Measurements from ENCODE around the gene GYG2. TPM values are rescaled to one million over a fixed set of nuclear protein-coding genes. Genes with fewer than 3 reads are reported as not detected.
"Not testable (repeated sequence)": the region's sequence is repeated elsewhere in the genome, so short reads cannot be mapped to it uniquely, and the experiment has no call there.

GYG2 gene
- total RNA-seq = 10 to 100 TPM; 11.3 to 23.4 TPM
- long read RNA-seq, transcript GYG2-205 (11 exons, 1,956 nt) = major isoform, 15 of 37 reads
- long read RNA-seq, partial matches to known transcripts = 9 of 37 reads
- long read RNA-seq, other reads (novel, unspliced or antisense) = 13 of 37 reads

DNA sequence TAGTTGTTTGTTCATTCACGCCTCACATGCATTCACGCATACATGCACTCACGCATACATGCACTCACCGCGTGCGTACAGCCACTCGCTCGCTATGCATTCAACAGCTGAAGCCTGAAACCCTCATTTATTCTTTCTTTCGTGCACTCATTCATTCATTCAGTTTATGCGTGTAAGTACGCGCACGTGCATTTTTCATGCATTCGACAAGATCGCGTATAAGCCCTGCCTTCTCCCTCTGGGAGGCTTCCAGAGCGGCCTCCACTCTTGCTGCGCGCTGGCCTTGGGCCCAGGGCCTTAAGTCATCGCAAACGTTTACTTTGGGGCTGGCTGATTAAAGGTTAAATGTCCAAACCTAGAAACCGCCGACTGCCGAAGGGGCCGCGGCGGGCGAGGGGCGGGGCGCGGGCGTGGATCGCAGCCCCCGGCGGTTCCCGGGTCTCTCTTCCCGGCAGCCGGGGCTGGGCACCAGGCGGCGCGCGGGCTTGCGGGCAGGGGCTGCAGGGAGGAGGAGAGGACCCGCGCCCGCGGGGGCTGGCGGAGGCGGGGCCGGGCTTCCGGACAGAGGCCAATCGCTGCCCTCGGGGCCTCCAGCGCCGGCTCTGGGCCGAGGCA, at the start of gene GYG2:
GYG2 (plus strand) TSS at position 587 of the 615 bp plus-strand sequence. CDS start 1,259 bp downstream, outside the sequence.
- intact Hi-C loops (cut with DNase I, micrococcal nuclease) = no loop called here
- DNase-seq (peak; percentile 30 to 40), ATAC-seq (peak; percentile 72)

DNA sequence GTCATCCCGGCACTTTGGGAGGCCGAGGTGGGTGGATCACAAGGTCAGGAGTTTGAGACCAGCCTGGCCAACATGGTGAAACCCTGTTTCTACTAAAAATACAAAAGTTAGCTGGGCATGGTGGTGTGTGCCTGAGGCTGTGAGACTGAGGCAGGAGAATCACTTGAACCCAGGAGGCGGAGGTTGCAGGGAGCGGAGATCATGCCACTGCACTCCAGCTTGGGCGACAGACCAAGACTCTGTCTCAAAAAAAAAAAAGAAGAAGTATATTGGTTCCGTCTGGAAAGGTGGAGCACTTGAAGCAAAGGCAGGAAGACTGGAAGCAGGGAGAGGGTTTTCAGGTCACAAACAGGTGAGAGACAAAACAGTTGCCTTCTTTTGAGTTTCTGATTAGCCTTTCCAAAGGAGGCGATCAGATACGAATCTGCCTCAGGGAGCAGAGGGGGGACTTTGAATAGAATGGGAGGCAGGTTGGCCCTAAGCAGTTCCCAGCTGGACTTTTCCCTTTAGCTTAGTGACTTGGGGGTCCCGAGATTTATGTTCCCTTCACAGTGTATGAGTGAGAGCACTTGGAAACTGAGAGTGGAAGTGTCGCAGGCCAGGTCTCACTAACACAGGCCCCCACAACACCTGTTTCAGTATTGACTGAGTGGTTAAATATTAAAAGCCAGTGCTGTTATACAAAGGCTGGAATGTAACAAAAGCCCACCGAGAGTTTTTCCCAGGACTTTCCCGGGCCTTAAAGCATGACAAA, 48.1 kb upstream of the GYG2 start:
- ATAC-seq = peak; percentile 62
- intact Hi-C loops (cut with DNase I, micrococcal nuclease); DNase-seq: not testable (repeated sequence)

DNA sequence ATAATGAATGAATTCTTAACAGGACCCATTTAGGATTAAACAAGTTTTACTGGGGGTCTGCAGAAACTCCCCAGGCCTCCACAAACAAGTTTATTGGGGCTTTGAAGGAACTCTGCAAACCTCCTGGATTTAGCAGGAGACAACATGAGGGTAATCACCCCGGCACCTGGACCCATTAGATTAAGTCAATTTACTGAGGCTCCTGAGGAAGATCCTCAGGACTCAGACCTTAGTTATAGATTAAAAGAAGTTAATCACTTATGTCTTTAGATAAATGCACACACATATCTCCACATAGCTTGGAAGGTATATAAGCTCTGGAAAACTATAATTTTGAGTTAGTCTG, 47.5 kb upstream of the GYG2 start:
- intact Hi-C loops (cut with DNase I, micrococcal nuclease) = no loop called here
- DNase-seq = no peak
- peak; percentile 37 for ATAC-seq

DNA sequence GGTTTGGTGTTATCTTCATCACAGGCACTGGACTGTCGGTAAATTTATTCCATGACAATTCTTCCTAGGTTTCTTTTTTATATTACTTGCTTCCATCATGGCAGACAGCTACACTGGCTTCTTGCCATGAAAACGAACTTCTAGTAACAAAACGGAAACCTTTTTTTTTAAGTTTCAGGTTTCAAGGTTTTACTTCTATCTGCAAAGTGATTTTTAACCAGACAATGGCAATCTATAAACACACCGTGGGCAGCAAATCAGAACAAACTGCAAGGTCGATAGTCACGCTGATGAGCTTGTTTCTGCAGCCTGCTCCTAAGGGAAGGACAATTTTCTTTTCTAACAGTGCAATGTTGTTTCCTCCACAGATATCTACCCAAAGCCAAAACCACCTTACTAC, 47.0 kb upstream of the GYG2 start:
- intact Hi-C loops (cut with DNase I, micrococcal nuclease) = no loop called here
- ATAC-seq (no peak), DNase-seq (no peak)

DNA sequence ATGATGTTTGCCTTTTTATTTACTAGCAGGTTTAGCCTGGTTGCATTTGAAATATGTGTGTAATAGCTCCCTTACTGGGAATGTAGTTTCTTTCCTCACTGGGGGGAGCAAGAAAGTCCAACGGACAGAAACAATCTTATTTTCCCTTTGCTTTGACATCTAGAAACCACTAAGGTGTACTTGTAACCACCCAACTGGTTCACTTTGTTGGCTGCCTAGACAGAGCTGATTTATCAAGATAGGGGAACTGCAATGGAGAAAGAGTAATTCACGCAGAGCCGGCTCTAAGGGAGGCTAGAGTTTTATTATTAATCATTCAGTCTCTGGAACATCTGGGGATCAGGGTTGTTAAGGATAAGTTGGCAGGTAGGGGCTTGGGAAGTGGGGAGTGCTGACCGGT, 46.6 kb upstream of the GYG2 start:
- DNase-seq (no peak), ATAC-seq (no peak)
- intact Hi-C loops (cut with DNase I, micrococcal nuclease) = no loop called here

DNA sequence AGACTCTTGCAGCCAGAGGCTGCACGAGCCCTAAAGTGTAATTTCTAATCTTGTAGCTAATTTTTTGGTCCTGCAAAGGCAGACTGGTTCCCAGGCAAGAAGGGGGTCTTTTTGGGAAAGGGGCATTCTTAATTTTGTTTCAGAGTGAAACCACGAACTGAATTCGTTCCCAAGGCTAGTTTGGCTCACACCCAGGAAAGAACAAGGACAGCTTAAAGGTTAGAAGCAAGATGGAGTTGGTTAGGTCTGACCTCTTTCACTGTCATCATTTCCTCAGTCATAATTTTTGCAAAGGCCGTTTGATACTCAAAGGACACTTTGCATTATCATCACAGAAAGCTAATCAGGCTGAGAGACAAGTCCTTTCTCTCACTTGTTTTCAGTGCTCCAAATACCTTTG, 46.0 kb upstream of the GYG2 start:
- DNase-seq = no peak
- ATAC-seq = no peak
- intact Hi-C loops (cut with DNase I, micrococcal nuclease) = no loop called here

DNA sequence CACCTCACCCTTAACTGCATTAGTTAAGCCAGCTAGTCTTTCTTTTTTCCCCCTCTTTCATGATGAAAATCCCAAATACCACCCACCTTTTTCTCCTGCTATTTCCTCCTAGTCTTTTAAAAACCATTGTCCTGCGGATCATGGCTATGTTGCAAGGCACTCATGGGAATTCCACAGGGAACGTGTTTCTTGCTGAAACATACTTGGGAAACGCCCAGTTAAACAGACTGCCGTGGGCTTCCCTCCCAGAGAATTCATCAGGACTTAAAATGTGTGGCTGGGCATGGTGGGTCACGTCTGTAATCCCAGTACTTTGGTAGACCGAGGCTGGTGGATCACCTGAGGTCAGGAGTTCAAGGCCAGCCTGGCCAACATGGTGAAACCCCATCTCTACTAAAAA, 44.7 kb upstream of the GYG2 start:
- no peak for ATAC-seq
- DNase-seq = no peak
- intact Hi-C loops (cut with DNase I, micrococcal nuclease) = no loop called here

DNA sequence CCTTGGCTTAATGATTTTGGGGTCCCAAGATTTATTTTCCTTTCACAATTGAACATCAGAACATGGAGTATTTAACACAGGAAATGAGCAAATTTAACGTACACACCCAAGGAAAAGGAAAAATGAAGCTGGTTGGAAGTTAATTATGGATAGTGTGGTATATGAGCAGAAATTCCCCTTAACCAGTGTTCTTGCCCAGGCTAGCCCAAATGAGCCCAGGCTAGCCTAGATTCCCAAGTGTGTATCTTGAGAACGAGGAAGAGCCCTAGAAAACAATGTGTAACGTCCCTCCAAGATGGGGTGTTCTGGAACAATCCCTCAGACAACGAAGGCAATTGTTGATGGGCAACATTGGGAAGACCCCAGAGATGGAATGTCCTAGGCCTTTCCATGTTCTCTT, 43.2 kb upstream of the GYG2 start:
- intact Hi-C loops (cut with DNase I, micrococcal nuclease) = no loop called here
- ATAC-seq = no peak
- DNase-seq = no peak

DNA sequence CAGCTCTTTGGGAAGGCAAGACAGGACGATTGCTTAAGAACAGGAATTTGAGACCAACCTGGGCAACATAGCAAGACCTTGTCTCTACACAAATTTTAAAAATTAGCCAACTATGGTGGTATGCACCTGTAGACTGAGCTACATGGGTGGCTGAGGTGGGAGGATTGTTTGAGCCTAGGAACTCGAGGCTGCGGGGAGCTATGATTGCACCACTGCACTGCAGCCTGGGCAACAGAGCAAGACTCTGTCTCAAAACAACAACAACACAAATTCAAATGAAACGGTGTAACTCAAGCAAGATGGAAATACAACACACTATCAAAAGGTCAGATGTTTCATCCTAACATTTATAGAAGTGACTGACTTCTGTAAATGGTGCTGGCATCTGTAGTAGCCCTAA, 39.8 kb upstream of the GYG2 start:
- ATAC-seq = no peak
- intact Hi-C loops (cut with DNase I, micrococcal nuclease) = no loop called here
- no peak for DNase-seq

DNA sequence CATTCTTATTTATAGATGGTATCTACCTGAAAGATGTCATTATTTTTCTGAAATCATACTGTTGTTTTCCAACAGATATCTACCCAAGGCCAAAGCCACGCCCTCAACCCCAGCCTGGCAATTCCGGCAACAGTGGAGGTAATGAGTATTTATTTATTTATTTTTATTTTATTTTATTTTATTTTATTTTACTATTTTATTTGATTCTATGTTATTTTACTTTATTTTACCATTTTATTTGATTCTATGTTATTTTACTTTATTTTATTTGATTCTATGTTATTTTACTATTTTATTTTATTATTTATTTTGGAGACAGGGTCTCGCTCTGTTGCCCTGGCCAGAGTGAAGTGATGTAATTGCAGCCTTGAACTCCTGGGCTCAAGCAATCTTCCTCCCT, 39.2 kb upstream of the GYG2 start:
- intact Hi-C loops (cut with DNase I, micrococcal nuclease) = no loop called here
- no peak for ATAC-seq
- DNase-seq = no peak

DNA sequence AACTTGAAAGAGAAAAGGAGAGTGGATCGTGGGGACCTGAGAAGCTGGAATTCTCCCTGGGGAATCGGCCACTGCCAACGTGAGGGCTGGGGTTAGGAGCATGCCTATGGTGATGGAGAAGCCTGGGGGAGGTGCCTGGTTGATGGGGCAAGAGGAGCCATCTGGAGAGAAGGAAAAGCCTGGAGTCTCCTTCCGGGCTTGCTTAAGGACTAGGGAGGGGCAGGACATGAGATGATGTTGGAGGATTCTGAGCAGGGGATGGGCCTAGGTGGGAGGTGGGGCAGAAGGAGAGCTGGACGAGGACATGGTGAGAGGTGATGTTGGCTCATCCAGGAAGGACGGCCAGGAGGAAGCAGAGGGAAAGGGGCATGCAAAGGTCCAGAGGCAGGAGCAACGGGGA, 35.0 kb upstream of the GYG2 start:
- intact Hi-C loops (cut with DNase I, micrococcal nuclease) = no loop called here
- ATAC-seq = no peak
- no peak for DNase-seq

DNA sequence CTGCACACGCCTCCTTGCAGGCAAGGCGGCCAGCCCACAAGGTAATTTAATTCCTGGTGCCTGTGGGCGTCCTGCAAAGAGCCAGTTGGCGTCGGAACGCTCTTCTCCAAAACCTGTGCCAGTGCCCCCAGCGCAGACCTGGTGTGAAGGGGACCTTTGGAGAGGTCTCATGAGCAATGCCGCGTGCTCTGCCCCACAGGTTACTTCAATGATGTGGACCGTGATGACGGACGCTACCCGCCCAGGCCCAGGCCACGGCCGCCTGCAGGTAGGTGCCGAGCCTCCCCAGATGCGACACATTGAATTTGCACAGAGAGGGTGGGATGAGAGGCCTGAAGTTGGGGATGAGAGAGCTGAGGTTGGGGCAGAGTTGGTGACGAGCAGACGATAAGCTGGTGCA, 34.4 kb upstream of the GYG2 start:
- no peak for ATAC-seq
- intact Hi-C loops (cut with DNase I, micrococcal nuclease) = no loop called here
- no peak for DNase-seq

DNA sequence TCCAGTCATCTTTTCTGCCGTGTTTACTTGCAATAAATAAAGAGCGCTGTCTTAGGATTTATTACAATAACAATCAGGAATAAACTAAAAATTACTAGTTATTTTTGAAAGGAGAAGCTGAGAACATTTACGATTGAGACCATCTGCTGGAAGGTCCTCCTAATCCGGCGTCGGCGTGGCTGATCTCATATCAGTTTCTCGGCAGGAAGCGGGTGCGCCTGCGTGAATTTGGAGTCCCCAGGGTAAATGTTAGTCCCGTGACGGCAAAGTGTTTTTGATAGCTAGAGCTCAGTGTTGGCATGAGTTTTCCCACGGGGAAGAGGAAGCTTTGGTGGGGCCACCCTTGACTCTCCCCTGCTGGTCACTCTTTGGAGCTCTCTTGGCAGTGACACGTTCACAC, 31.9 kb upstream of the GYG2 start:
- intact Hi-C loops (cut with DNase I, micrococcal nuclease); DNase-seq; ATAC-seq: not testable (repeated sequence)

DNA sequence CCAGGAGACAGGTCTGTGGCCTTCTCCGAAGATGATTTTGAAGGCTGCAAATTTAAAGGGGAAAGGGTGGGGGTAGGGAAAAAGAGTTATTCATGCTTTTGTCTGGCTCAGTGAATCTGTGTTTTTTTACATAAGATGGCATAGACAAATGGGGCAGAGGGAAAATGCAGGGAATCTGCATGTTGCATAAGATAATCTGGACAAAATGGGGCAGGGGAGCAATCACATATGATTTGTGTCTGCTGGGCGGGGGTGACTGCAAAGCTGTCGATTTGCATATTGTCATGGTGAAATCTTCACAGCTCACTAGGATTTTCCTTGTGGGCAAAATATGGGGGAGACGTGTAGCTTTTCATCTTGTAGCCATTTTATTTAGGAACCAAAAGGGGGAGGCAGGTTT, 29.4 kb upstream of the GYG2 start:
- intact Hi-C loops (cut with DNase I, micrococcal nuclease) = no loop called here
- DNase-seq (no peak), ATAC-seq (no peak)

DNA sequence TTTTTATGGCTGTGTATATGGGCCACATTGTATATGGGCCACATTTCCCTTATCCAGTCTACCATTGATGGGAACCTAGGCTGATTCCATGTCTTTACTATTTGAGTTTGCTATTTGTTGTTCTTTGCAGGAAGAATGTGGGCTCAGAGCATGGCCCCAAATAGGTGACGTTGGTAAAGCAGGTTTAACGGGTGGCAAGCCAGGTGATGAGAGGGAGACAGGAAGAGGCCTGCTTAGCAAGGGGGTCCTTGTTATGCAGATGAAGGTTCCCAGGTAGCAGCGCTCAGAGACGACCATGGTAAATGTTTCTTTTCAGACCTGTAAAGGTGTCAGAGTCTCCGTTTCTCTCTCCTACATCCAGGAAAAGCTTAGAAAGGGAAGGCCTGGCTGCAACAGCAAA, 28.8 kb upstream of the GYG2 start:
- DNase-seq; intact Hi-C loops (cut with DNase I, micrococcal nuclease); ATAC-seq: not testable (repeated sequence)

DNA sequence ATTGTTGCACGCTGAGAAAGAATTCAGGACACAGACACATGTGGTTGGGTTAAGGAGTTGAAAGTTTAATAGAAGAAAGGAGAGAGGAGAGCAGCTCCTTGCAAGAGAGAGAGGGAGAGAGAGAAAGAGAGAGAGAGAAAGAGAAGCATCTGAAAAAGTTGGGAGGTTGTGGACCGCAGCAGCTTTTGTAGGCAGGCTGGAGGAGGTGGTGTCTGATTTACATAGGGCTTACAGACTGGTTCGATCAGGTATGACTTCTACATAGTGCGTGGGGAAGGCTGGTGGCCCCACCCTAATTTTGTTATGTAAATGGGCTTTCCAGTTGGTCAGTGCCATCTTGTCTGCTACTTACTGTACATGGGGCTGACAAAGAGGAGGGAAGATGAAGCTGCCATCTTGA, 27.5 kb upstream of the GYG2 start:
- DNase-seq = no peak
- intact Hi-C loops (cut with DNase I, micrococcal nuclease) = no loop called here
- no peak for ATAC-seq

DNA sequence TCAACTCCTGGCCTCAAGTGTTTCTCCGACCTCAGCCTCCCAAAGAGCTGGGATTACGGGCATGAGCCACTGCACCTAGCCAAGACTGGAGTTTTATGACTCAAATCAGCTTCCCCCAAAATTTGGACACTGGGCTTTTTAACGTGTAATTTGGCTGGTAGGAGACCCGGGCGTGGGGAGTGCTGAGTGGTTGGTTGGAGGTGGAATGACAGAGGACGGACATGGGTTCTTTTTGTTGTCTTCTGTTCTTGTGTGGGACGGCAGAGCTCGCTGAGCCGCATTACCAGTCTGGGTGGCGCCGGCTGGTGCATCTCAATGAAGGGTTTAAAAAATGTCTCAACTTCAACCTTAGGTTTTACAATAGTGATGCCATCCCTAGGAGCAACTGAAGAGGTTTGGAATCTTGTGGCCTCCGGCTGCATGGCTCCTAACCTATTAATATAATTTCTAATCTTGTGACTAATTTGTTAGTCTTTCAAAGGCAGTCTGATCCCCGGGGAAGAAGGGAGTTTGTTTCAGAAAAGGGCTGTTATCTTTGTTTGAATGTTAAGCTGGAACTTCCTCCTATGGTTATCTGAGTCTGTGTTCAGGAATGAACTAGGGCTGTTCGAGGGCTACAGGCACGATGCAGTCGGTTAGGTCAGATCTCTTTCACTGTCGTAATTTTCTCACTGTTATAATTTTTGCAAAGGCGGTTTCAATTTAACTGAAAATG, 26.2 kb upstream of the GYG2 start:
- peak; percentile 58 for ATAC-seq
- DNase-seq; intact Hi-C loops (cut with DNase I, micrococcal nuclease): not testable (repeated sequence)

DNA sequence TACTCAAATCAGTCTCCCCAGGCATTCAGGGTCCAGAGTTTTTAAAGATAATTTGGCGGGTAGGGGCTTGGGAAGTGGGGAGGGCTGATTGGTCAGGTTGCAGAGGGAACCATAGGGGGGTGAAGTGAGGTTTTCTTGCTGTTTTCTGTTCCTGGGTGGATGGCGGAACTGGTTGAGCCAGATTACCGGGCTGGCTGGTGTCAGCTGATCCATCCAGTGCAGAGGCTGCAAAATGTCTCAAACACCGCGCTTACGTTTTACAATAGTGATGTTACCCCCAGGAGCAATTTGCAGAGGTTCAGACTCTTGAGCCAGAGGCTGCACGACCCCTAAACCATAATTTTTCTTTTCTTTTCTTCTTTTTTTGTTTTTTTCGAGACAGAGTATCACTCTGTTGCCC, 25.2 kb upstream of the GYG2 start:
- DNase-seq; intact Hi-C loops (cut with DNase I, micrococcal nuclease): not testable (repeated sequence)
- peak; percentile 48 for ATAC-seq

DNA sequence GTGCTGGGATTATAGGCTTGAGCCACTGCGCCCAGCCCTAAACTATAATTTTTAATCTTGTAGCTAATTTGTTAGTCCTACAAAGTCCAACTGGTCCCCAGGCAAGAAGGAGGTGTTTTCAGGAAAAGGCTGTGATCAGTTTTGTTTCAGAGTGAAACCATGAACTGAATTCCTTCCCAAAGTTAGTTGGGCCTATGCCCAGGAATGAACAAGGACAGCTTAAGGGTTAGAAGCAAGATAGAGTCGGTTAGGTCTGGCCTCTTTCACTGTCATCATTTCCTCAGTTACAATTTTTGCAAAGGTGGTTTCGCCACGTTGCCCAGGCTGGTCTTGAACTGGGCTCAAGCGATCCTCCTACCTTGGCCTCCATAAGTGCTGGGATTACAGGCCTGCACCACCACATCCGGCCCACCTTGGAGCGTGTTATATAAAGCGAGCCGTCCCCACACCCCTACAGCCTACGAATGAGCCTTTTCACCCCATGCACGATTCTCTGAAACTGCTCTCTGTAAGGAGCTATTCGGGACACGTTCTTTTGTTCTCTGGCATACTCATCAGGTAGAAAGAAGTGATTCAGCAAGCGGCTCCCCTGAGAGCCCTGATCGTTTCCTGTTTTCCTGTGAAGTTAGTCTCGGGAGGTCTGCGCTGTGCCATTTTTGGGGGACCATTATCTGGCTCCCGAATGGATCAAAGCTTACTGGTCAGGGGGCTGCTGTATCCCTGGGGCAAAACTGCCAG, 24.5 kb upstream of the GYG2 start:
- ATAC-seq; intact Hi-C loops (cut with DNase I, micrococcal nuclease); DNase-seq: not testable (repeated sequence)

Data from left colon (tissue), 2 donors.